HG03460 (cell line): ENCODE data around the gene TSPAN5.
A peak's percentile ranks its signal among the peaks of the same experiment; 100 is the strongest.

Experiments used
- ATAC-seq: cut with Tn5 transposase; IDR thresholded peaks from one replicate; pipeline ENCODE4 v1.9.1; 2021; ENCODE audit not compliant: unreplicated experiment

Gene TSPAN5

DNA sequence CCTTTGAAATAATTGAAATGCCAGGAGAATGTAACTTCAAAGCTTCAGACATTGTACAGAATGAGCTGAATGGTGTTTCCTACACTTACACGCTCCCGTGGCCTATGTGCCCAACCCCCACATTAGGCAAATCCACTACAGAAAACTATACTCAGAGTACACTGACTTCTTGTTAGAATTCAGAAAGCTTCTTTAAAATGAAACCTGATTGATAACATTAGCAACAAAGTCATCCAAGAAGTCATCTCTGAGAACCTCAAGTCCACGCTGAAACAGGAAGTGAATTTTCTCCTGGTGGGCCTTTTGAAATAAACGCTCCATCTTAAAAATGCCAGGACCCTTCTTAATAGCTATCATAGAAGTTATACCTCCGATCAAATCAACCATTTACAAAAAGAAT is 136.3 kb downstream of the TSPAN5 start:
- ATAC-seq: no peak

GRCh38 chr4:98521486-98521885 is 136.9 kb downstream of the TSPAN5 start:
- ATAC-seq: no peak

DNA sequence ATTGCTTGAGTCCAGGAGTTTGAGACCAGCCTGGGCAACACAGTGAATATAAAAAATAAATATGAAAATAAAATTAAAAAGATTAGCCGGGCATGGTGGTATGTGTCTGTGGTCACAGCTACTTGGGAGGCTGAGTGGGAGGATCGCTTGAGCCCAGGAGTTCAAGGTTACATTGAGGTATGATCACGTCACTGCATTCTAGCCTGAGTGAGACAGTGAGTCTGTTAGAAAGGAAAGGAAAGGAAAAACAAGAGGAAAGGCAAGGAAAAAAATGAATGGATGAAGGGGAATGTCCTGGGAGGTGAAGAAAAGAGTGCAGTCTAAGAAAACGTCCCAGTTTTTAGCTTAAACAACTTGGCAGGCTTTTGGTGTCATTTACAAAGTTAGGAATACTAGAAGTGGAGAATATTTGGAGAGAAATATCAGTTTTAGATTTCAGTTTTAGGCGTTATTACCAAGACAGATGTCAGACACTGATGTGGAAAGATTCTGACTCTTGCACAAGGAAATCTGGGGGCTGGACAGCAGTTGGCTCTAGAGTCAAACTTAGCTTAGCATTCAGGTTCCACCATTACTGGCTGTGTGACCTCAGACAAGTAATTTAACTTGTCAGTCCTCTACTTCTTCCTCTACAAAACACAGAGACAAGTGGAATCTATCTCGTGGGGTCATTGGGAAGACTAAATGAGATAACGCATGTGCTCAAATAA is 139.0 kb downstream of the TSPAN5 start:
- ATAC-seq: no peak

GRCh38 chr4:98518559-98519267 is 139.7 kb downstream of the TSPAN5 start:
- peak; percentile 95 for ATAC-seq

DNA sequence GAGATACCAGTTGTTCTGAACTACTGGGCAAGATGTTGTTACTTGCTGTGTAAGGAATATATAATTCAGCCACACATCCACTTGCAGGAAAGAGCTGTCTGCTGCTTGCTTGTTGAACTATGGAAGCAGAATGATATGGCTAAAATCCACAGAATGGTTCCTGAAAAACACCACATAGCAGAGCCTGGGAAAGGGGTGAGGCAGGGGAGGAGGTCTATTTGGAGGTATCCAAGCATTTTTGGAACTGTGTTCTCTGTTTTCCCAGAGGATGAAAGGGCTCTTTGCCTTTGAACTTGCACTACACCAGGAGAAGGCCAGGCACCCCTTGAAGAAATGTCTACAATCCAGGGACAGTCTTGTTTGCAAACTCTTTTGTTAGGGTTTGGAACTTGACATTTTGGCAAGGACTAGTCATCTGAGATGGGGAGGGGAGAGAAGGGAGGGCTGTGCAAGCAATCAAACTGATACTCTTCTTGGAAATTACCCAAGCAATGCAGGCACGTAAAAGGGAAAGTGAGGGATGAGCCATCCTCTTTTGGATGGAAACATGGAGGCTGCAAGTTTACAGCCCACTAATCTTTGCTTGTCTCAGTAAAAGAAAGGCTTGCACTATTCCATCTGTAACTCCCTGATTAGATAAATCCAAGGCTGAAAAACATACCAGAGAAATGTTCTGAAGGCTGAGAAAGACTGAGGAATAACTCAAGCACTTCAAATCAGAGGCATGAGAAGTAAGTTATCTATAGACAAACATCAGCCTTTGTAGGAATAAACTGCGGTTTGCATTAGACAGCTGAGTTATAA is 141.0 kb downstream of the TSPAN5 start:
- no peak for ATAC-seq

DNA sequence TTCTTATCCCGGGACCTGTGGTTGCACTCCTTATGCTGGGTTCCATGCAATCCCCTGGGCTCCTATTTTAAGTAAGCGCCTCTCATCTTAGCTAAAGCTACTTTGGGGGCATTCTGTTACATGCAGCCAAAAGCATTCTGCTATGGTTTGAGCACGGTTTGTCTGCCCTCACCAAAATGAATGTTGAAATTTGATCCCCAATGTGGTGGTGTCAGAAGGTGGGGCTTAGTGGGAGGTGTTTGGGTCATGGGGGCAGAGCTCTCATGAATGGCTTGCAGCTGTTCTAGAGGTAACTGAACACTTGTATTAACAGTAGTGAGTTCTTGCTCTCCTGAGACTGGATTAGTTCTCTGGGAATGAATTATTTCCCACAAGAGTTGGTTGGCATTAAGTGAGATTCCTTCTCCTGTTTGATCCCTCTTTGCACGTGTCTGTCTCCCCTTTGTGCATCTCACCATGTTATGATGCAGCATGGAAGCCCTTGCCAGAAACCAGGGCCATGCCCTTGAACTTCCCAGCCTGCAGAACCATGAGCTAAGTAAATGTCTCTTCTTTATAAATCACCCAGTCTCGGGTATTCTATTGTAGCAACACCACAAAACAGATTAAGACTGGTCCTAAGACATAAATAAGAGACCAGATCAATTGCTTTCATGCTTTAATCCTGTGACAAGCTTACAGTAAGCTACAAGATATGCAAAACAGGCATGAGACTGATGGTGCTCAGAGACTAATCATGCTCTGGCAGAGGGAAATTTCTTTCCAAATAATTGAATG is 141.8 kb downstream of the TSPAN5 start:
- ATAC-seq: no peak

DNA sequence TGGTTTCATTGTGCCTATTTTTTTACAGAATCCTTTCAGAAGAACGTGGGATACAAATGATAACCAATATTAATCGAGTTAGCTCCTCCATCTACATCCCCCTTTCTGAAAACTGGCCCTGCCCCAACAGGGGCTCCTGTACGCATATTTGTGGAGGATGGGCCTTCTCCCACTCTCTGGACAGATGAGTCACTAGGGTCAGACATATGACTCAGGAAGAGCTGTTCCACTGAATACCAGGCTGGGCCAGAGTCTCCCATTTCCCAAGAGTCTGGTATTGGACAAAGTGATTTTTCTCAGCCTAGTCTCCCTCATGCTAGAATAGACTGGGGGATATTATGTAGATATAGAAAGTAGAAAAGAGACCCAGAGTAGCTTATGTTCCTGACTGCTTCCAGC is 142.4 kb downstream of the TSPAN5 start:
- ATAC-seq: no peak

DNA sequence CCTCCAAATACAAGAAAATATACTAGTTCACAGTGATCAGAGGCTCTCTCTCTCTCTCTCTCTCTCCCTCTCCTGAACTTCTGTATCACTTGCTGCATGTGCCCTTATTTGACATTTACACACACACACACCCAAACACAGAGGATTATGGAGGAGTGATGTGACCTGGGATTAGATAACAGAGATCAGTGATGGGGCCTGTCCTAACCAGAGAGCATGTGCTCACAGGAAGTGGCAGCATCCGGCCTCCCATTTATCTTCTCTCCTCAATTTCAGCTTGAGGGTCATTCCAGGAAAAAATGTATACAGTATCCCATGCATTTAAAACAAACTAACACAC is 143.0 kb downstream of the TSPAN5 start:
- no peak for ATAC-seq

- no peak for ATAC-seq
Observed at GRCh38 chr4:98514741-98515469, 143.5 kb downstream of the TSPAN5 start.

DNA sequence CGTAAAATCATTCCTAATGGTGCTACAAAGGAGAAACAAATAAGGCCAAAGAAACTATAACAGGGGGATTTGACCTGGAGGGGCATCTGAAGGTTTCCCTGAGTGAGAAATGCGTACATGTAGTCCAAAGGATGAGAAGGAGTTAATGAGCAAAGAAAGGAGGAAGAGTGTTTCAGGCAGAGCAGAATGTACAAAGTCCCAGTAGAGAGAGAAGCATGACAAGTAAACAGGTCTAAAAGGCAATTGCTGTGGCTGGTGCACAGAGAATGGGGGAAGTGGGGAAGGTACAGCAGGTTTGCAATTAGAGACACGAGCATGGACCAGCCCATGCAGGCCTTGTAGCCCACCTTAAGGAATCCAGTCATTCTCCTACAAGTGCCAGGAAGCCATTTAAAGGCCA is 145.5 kb downstream of the TSPAN5 start:
- no peak for ATAC-seq

- ATAC-seq: no peak
Observed at GRCh38 chr4:98510757-98511517, 147.5 kb downstream of the TSPAN5 start.

- no peak for ATAC-seq
Observed at GRCh38 chr4:98510340-98510739, 148.1 kb downstream of the TSPAN5 start.

GRCh38 chr4:98509721-98510120 is 148.7 kb downstream of the TSPAN5 start:
- no peak for ATAC-seq

- no peak for ATAC-seq
Observed at GRCh38 chr4:98508829-98509598, 149.4 kb downstream of the TSPAN5 start.

DNA sequence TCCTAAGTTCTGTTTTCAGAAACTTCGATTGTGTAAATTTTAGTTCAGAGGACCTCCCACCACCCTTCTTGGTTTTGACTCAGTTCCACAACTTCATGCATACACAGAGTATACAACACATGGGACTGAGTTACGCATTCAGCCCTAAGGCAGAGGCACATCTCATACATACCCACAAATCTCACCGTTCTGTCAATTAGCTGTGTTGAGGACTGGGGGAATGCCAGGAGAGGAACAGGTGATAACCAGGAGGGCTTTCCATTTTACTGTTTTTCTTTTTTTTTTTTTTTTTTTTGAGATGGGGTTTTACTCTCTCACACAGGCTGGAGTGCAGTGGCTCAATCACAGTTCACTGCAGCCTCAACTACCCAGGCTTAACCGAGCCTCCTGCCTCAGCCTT is 150.2 kb downstream of the TSPAN5 start:
- no peak for ATAC-seq

GRCh38 chr4:98507299-98507698 is 151.1 kb downstream of the TSPAN5 start:
- no peak for ATAC-seq

DNA sequence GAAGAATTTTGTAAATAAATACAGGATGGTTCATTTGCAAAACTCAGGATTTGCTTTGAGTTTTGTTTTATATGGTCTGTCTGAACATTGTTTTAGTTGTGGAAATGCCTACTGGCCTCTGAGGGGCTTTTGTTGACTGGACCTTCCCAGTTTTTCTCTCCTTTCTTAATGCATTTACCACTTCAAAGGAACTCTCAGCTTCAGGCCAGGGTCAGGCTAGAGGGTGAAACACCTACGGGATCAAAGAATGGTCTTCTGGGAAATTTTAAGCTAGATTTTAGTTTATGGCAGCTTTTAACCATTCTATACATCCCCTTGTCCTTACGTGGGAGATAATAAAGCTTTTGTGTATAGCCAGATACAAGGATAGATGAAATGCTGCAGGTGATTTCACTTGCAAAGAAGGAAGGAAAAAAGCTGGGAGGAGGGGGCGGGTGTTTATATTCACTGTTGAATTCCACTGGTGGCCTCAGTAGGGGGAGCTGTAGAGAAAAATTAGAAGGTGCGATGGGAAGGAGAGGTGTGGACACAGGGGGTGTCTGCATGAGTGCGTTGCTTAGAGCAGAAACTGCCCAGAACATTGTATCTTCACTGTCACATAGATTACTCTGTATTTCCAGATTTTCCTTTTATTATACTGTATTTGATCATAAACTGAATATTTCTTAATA is 151.8 kb downstream of the TSPAN5 start:
- ATAC-seq: no peak

DNA sequence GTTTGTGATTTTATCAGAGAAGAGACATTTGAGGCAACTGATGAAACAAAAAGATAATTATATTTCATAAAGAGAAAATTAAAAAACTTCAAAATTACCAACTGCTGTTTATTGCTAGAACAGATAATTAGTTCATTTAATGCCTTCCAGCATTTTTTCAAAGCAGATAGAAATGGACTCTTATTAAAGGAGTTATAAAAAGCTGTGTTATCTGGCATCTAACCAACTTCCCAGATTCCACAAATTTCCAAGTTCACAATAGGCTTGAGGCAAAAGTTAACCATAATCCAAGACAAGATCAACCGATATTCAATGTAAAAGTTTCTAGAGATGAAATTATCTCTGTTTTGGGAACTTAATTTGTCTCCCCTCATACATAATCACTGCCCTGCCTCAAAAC is 152.4 kb downstream of the TSPAN5 start:
- ATAC-seq: no peak

DNA sequence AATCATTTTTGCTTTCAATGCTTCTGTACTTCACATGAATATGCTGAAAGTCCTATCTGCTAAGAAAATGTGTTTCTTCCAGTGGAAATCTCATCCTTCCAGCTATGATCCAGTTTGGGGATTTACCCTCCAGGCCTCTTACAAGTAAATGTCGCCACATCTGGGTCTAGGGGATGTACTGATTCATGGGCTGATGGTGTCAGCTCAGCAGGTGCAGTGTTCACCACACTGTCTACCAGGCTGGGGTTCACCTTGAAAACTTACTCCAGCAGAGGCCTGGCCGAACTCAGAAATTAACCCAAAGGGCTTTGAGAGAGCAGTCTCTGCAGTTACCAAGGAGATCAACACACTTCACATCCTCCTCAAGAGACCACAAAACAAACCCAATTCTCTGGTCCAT is 154.3 kb downstream of the TSPAN5 start:
- no peak for ATAC-seq
